Ishikawa (cell line): ENCODE results near the gene PRPS1.

Experiments used
- CEBPB ChIP-seq: IDR thresholded peaks from 2 replicates; pipeline ENCODE4 v1.6.1; 2012
- CREB1 ChIP-seq: IDR thresholded peaks from 2 replicates; pipeline ENCODE4 v1.6.1; 2012; ENCODE audit warnings: low read depth
- EGR1 ChIP-seq: IDR thresholded peaks from 2 replicates; pipeline ENCODE4 v1.6.1; 2012
- EP300 ChIP-seq: IDR thresholded peaks from 2 replicates; pipeline ENCODE4 v1.6.1; 2012; ENCODE audit warnings: borderline replicate concordance
- FOXM1 ChIP-seq: IDR thresholded peaks from 2 replicates; pipeline ENCODE4 v1.6.1; 2012; ENCODE audit warnings: low read depth, borderline replicate concordance
- MAX ChIP-seq: IDR thresholded peaks from 2 replicates; pipeline ENCODE4 v1.6.1; 2012
- REST ChIP-seq: IDR thresholded peaks from 2 replicates; pipeline ENCODE4 v1.6.1; 2012; ENCODE audit warnings: low read depth, mild to moderate bottlenecking
- TAF1 ChIP-seq: IDR thresholded peaks from 2 replicates; pipeline ENCODE4 v1.6.1; 2012; ENCODE audit warnings: low read depth, mild to moderate bottlenecking
- USF1 ChIP-seq: IDR thresholded peaks from 2 replicates; pipeline ENCODE4 v1.6.1; 2012
- YY1 ChIP-seq: IDR thresholded peaks from 2 replicates; pipeline ENCODE4 v1.6.1; 2012; ENCODE audit warnings: low read depth
- ZBTB7A ChIP-seq: IDR thresholded peaks from 2 replicates; pipeline ENCODE4 v1.6.1; 2012; ENCODE audit warnings: low read depth

- no peak for TF ChIP-seq EP300
- no peak for TF ChIP-seq CEBPB
- TF ChIP-seq MAX = no peak
- no peak for TF ChIP-seq TAF1
- no peak for TF ChIP-seq EGR1
- TF ChIP-seq REST = no peak
- no peak for TF ChIP-seq CREB1
- TF ChIP-seq FOXM1 = no peak
- TF ChIP-seq USF1 = no peak
- no peak for TF ChIP-seq YY1
- no peak for TF ChIP-seq ZBTB7A
These were observed 26.6 kb upstream of the PRPS1 start for GRCh38 chrX:107601759-107602158.
